Gastrocnemius medialis (tissue), 4 donors: ENCODE measurements around the gene CERS1. TPM values are rescaled to one million over a fixed set of nuclear protein-coding genes. Genes with fewer than 3 reads are reported as not detected.

Source experiments
- ATAC-seq, 2 donors: fragments of 150-250 bp; one replicate each; pipeline ENCODE4 v1.9.1; 2016
- DNase-seq, 2 donors: peaks; one replicate each; pipeline ENCODE4 v3.0.0-alpha.2; 2019
- H3K27ac ChIP-seq, 4 donors: fragments of 200-600 bp; sonication (generic); 1 replicate in 1 of 4; 2 replicates in 3 of 4; pipeline ENCODE4 v1.5.1; 2016 to 2018; ENCODE audit warnings: mild to moderate bottlenecking in 2 of 4, moderate library complexity in 1 of 4
- H3K27me3 ChIP-seq, 3 donors: fragments of 200-600 bp; sonication (generic) in 2 of 3; 1 replicate in 1 of 3; 2 replicates in 2 of 3; pipeline versions ENCODE4 v1.5.1 to v1.6.0; 2016 to 2019; ENCODE audit warnings: mild to moderate bottlenecking in 1 of 3, moderate library complexity in 1 of 3
- H3K36me3 ChIP-seq, 2 donors: fragments of 200-600 bp; sonication (generic) in 1 of 2; one replicate each; pipeline ENCODE4 v1.5.1; 2017 to 2018
- H3K4me1 ChIP-seq, 2 donors: fragments of 200-600 bp; sonication (generic) in 1 of 2; one replicate each; pipeline ENCODE4 v1.5.1; 2016 to 2017; ENCODE audit warnings: mild to moderate bottlenecking in 2 of 2
- H3K4me3 ChIP-seq, 4 donors: fragments of 200-600 bp; sonication (generic) in 3 of 4; 1 replicate in 1 of 4; 2 replicates in 3 of 4; pipeline ENCODE4 v1.5.1; 2016 to 2019; ENCODE audit warnings: mild to moderate bottlenecking in 2 of 4
- H3K9me3 ChIP-seq, 3 donors: fragments of 200-600 bp; sonication (generic) in 2 of 3; 1 replicate in 1 of 3; 2 replicates in 2 of 3; pipeline ENCODE4 v1.5.1; 2016 to 2019
- POLR2A ChIP-seq, 2 donors: fragments of 450-650 bp; IDR thresholded peaks; one replicate each; pipeline ENCODE4 v1.6.1; 2017; ENCODE audit warnings: antibody characterized with exemption in 2 of 2, mild to moderate bottlenecking in 2 of 2, moderate library complexity in 2 of 2
- in situ Hi-C, 4 donors: fragments of 200-750 bp; cut with MboI; loops; one replicate each; pipeline versions ENCODE4 v1.15.0 to v1.8.0; 2017; ENCODE audit warnings: low sequenced_read_pairs in 4 of 4
- intact Hi-C: fragments of 100-400 bp; cut with DNase I; formaldehyde crosslinking; loops from one replicate; pipeline ENCODE4 v1.15.1; 2023; ENCODE audit warnings: low total_unique reads
- total RNA-seq, 4 donors: library from RNA; depleted of rRNA; stranded (reverse); fragments of >200 nt; gene quantifications; one replicate each; pipeline versions ENCODE4 v1.1.0 to v1.2.3, GENCODE V29; 2016
- TF ChIP-seq, protein P1 (sequence below), 5 experiments: fragments of 450-650 bp in 3 of 5; fragments of 200-600 bp in 2 of 5; sonication (generic) in 2 of 5; IDR thresholded peaks in 4 of 5; conservative IDR thresholded peaks in 1 of 5; 1 replicate in 4 of 5; 2 replicates in 1 of 5; pipeline ENCODE4 v1.5.1; 2016 to 2019; ENCODE audit warnings: antibody characterized with exemption in 5 of 5, mild to moderate bottlenecking in 3 of 5, moderate library complexity in 3 of 5

The CERS1 gene
- total RNA-seq, 4 donors from 2014 or later: 1.1 to 6.9 (median 3.3) TPM

DNA sequence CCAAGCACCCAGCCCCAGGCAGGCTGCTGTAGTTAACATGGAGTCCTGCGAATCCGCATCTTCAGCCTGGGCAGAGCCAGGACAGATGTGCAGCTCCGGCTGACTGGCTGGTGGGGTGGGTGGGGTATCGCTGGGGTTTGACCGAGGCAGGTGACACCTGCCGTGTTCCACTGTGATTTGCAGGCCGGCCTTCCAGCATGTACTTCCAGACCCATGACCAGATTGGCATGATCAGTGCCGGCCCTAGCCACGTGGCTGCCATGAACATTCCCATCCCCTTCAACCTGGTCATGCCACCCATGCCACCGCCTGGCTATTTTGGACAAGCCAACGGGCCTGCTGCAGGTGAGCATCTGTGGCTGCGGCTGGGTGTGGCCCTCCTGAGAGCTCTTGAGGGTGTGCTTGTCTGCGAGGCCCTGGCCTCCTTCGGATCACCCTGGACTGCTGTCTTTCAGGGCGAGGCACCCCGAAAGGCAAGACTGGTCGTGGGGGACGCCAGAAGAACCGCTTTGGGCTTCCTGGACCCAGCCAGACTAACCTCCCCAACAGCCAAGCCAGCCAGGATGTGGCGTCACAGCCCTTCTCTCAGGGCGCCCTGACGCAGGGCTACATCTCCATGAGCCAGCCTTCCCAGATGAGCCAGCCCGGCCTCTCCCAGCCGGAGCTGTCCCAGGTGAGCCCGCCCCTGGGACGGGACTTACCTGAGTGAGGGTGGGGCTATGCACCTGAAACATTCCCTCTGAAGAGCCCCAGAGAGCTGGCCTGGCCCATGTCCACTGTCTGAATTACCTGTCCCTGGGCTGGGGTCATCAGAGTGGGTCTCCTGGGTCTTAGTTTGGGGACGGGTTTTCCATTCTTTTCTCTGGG is 30.6 kb downstream of the CERS1 start:
- H3K36me3 ChIP-seq: peaks cover 0 to 71% of the 10 kb centered on the region in 2 donors
- in situ Hi-C loops (no loop called here), intact Hi-C loops (no loop called here)

DNA sequence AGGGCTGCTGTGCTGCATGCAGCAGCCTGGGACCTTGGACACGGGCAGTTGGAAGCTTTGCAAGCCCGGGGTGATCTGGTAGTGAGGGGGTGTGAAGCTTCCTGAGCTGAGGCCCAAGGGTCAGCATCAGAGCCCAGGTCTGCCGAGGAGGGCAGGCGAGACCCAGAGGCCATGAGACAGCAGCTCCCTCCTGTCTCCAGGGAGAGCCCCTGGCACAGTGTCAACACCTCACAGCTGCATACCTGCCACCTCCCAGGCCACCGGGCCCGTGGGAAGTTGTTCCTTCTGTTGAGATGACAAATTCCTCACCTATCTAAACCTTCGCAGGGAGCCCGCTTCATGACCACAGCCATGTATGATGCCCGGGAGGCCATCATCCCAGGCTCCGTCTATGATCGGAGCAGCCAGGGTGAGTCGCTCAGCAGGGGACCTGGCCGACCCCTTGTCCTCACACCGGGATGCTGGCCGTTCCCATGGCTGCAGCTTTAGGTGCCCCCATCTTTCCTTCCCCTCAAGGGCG is 32.1 kb downstream of the CERS1 start:
- DNase-seq: no peak
- intact Hi-C loops (no loop called here), in situ Hi-C loops (no loop called here)
- no peaks in the 10 kb centered on the region for H3K9me3 ChIP-seq
- peaks cover 0 to 14% of the 10 kb centered on the region in 2 donors for H3K4me1 ChIP-seq
- peaks cover 0 to 85% of the 10 kb centered on the region in 2 donors for H3K36me3 ChIP-seq
- no peak overlapping the region for H3K27ac ChIP-seq
- no peak overlapping the region for H3K4me3 ChIP-seq
- TF ChIP-seq, protein P1, sequence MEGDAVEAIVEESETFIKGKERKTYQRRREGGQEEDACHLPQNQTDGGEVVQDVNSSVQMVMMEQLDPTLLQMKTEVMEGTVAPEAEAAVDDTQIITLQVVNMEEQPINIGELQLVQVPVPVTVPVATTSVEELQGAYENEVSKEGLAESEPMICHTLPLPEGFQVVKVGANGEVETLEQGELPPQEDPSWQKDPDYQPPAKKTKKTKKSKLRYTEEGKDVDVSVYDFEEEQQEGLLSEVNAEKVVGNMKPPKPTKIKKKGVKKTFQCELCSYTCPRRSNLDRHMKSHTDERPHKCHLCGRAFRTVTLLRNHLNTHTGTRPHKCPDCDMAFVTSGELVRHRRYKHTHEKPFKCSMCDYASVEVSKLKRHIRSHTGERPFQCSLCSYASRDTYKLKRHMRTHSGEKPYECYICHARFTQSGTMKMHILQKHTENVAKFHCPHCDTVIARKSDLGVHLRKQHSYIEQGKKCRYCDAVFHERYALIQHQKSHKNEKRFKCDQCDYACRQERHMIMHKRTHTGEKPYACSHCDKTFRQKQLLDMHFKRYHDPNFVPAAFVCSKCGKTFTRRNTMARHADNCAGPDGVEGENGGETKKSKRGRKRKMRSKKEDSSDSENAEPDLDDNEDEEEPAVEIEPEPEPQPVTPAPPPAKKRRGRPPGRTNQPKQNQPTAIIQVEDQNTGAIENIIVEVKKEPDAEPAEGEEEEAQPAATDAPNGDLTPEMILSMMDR (IDR thresholded peaks at IDR 0.05 in 4 of 5, conservative IDR thresholded peaks at IDR 0.05 in 1 of 5): no peak
- TF ChIP-seq POLR2A (IDR thresholded peaks at IDR 0.05): no peak
- H3K27me3 ChIP-seq: no peaks in the 10 kb centered on the region
- no peak for ATAC-seq

More for the DNA sequence above, 30.6 kb downstream of the CERS1 start:
- H3K27me3 ChIP-seq: no peaks in the 10 kb centered on the region
- ATAC-seq: no peak
- no peak overlapping the region for H3K27ac ChIP-seq
- peaks cover 3 to 4% of the 10 kb centered on the region in 2 donors for H3K4me1 ChIP-seq
- TF ChIP-seq, protein P1 (IDR thresholded peaks at IDR 0.05 in 4 of 5, conservative IDR thresholded peaks at IDR 0.05 in 1 of 5): no peak
- TF ChIP-seq POLR2A (IDR thresholded peaks at IDR 0.05): no peak
- no peak overlapping the region for H3K4me3 ChIP-seq
- no peaks in the 10 kb centered on the region for H3K9me3 ChIP-seq
- no peak for DNase-seq

DNA sequence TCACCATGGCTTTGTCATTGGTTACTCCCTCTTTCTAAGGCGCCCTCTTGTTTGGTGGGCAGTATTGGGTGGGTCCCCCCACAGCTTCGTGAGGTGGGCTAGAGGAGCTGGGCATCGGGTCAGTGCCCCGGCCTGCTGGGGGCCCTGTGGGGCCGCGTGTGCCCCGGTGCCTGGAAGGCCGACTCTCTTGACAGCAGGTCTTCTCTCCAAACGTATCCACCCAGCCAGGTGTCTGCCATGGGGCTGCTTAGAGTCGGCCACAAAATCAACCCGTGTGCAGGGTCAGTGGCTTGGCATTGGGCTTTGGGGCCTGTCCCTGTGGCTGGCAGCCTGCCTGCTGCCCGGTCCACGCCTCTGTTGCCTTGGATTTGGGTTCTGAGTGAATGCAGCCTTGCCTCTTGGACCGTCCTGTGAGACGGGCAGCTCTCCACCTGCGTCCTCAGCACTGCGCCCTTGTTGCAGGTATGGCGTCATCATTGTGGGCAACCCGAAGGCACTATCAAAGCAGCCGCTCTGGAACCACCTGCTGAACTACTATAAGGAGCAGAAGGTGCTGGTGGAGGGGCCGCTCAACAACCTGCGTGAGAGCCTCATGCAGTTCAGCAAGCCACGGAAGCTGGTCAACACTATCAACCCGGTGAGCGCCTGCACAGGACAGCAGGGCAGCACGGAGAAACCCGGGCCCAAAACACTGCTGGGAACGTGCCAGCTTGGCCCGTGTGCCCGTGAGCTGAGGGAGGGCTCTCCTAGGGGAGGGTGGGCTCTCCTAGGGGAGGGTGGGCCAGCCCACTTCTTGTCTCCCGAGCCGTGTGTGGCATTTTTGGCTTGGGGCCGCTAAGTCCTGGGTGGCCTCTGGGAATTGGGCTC is 32.7 kb downstream of the CERS1 start:
- in situ Hi-C loops: no loop called here

DNA sequence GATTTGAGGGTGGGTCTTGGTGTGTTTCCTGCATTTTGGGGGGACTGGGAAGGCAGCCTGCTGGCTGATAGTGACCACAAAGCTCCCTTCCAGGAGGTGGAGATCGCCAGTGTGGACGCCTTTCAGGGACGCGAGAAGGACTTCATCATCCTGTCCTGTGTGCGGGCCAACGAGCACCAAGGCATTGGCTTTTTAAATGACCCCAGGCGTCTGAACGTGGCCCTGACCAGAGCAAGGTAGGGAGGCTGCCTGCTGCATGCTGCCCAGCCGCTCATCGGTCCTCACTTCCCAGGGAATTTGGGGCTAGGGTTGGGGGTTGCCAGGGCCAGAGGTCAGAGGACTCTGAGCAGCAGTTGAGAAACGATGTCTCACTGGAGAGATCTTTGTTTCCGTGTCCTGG is 34.0 kb downstream of the CERS1 start:
- TF ChIP-seq POLR2A (IDR thresholded peaks at IDR 0.05): no peak
- TF ChIP-seq, protein P1 (IDR thresholded peaks at IDR 0.05 in 4 of 5, conservative IDR thresholded peaks at IDR 0.05 in 1 of 5): no peak
- H3K27me3 ChIP-seq: no peaks in the 10 kb centered on the region
- DNase-seq (no peak), ATAC-seq (no peak)
- H3K4me3 ChIP-seq: no peak overlapping the region
- in situ Hi-C loops: no loop called here
- intact Hi-C loops: no loop called here
- H3K27ac ChIP-seq: no peak overlapping the region
- H3K4me1 ChIP-seq: peaks cover 0 to 14% of the 10 kb centered on the region in 2 donors
- no peaks in the 10 kb centered on the region for H3K9me3 ChIP-seq
- peaks cover 0 to 96% of the 10 kb centered on the region in 2 donors for H3K36me3 ChIP-seq

More for the DNA sequence above, 32.7 kb downstream of the CERS1 start:
- Histone ChIP-seq H3K27me3 (no peaks in the 10 kb centered on the region), H3K4me3 (no peak overlapping the region), H3K4me1 (peaks cover 0 to 14% of the 10 kb centered on the region in 2 donors), H3K36me3 (peaks cover 0 to 92% of the 10 kb centered on the region in 2 donors), H3K9me3 (no peaks in the 10 kb centered on the region), H3K27ac (no peak overlapping the region)
- intact Hi-C loops: no loop called here
- ATAC-seq (no peak), DNase-seq (no peak)
- no peak for TF ChIP-seq POLR2A (IDR thresholded peaks at IDR 0.05)
- TF ChIP-seq, protein P1 (IDR thresholded peaks at IDR 0.05 in 4 of 5, conservative IDR thresholded peaks at IDR 0.05 in 1 of 5): no peak
